ENCODE results near the gene TTC21A. TPM values are rescaled to one million over a fixed set of nuclear protein-coding genes. Genes with fewer than 3 reads are reported as not detected.

Gene TTC21A
- total RNA-seq, 1 experiment from 2014 or later: 7.7 TPM

- TF ChIP-seq TCF7L2 (IDR thresholded peaks at IDR 0.05; ENCODE audit: low read depth, low read length) (no peak), CTCF (IDR thresholded peaks at IDR 0.05) (no peak), SIN3A (IDR thresholded peaks at IDR 0.05; ENCODE audit: borderline replicate concordance, insufficient read depth, low read depth, low read length) (no peak), REST (IDR thresholded peaks at IDR 0.05; ENCODE audit: insufficient read depth in 1 of 2, low read depth in 2 of 2, low read length in 1 of 2) (no peak), POLR2AphosphoS5 (IDR thresholded peaks at IDR 0.05; ENCODE audit: low read depth, low read length) (no peak)
- in situ Hi-C loops (cut with HindIII; ENCODE audit: low pct_unique_long_range_greater_than_20kb, low sequenced_read_pairs): no loop called here
- DNase-seq (ENCODE audit: low read depth, low spot score) (no peak), ATAC-seq (no peak)
- no peak overlapping the region for H3K27ac ChIP-seq (ENCODE audit: low read length)
- no peaks in the 10 kb centered on the region for H3K36me3 ChIP-seq (ENCODE audit: control insufficient read depth, insufficient read depth, low read length)
- ChIA-PET POLR2A (no interaction called here), CTCF (no interaction called here)
- H3K9me3 ChIP-seq (ENCODE audit: control insufficient read depth, insufficient read depth, low read depth, low read length): no peaks in the 10 kb centered on the region
- H3K4me1 ChIP-seq (ENCODE audit: control insufficient read depth, insufficient read depth, low read length): peaks cover 10% of the 10 kb centered on the region; the same call in 1 of the 2 replicates
- intact Hi-C loops (cut with micrococcal nuclease; ENCODE audit: unreplicated experiment): no loop called here
- no TSS peak for BruUV-seq (replicated peaks)
- H3K27me3 ChIP-seq (ENCODE audit: control insufficient read depth, insufficient read depth, low read length): no peaks in the 10 kb centered on the region
- no peak overlapping the region for H3K4me3 ChIP-seq (ENCODE audit: low read depth in 2 of 2, low read length in 2 of 2)
These were observed 15.3 kb downstream of the TTC21A start for GRCh38 chr3:39122813-39123212.

GRCh38 chr3:39124876-39125840 is 17.7 kb downstream of the TTC21A start:
- H3K4me1 ChIP-seq (ENCODE audit: control insufficient read depth, insufficient read depth, low read length): peaks cover 10% of the 10 kb centered on the region; the same call in 1 of the 2 replicates
- in situ Hi-C loops (cut with HindIII; ENCODE audit: low pct_unique_long_range_greater_than_20kb, low sequenced_read_pairs) (no loop called here), intact Hi-C loops (cut with micrococcal nuclease; ENCODE audit: unreplicated experiment) (loop anchor here (5.0 kb wide), 1 partner anchor 162 kb away; no protein-coding TSS in a partner anchor)
- ChIA-PET CTCF (no interaction called here), POLR2A (interaction anchor here (0.6 to 1.0 kb wide), 2 partner anchors 17 to 1333 kb away, joined by 3 to 4 read pairs; no protein-coding TSS in a partner anchor)
- BruUV-seq (replicated peaks): no TSS peak
- H3K9me3 ChIP-seq (ENCODE audit: control insufficient read depth, insufficient read depth, low read depth, low read length): no peaks in the 10 kb centered on the region
- no peaks in the 10 kb centered on the region for H3K27me3 ChIP-seq (ENCODE audit: control insufficient read depth, insufficient read depth, low read length)
- no peak for TF ChIP-seq POLR2AphosphoS5 (IDR thresholded peaks at IDR 0.05; ENCODE audit: low read depth, low read length)
- TF ChIP-seq SIN3A (IDR thresholded peaks at IDR 0.05; ENCODE audit: borderline replicate concordance, insufficient read depth, low read depth, low read length): no peak
- TF ChIP-seq TCF7L2 (IDR thresholded peaks at IDR 0.05; ENCODE audit: low read depth, low read length): no peak
- no peak for TF ChIP-seq REST (IDR thresholded peaks at IDR 0.05; ENCODE audit: insufficient read depth in 1 of 2, low read depth in 2 of 2, low read length in 1 of 2)
- peak; percentile 29; the same call in 1 of the 2 replicates for TF ChIP-seq CTCF (IDR thresholded peaks at IDR 0.05)
- no peak overlapping the region for H3K27ac ChIP-seq (ENCODE audit: low read length)
- H3K36me3 ChIP-seq (ENCODE audit: control insufficient read depth, insufficient read depth, low read length): no peaks in the 10 kb centered on the region
- H3K4me3 ChIP-seq (ENCODE audit: low read depth in 2 of 2, low read length in 2 of 2): no peak overlapping the region
- no peak for DNase-seq (ENCODE audit: low read depth, low spot score)
- peak; percentile 60 for ATAC-seq

Data from Panc1 (cell line).